Peyer's patch (tissue), 4 donors: ENCODE data around the gene ERGIC3. TPM values are rescaled to one million over a fixed set of nuclear protein-coding genes. Genes with fewer than 3 reads are reported as not detected.

Experiments used
- DNase-seq, 3 donors: peaks; one replicate each; pipeline ENCODE4 v3.0.0-alpha.2; 2017 to 2019
- H3K27ac ChIP-seq, 4 donors: fragments of 200-600 bp; sonication (generic); one replicate each; pipeline ENCODE4 v1.5.1; 2016 to 2019
- H3K27me3 ChIP-seq, 2 donors: fragments of 200-600 bp; sonication (generic); one replicate each; pipeline ENCODE4 v1.5.1; 2019
- H3K36me3 ChIP-seq, 3 donors: fragments of 200-600 bp; sonication (generic); one replicate each; pipeline ENCODE4 v1.5.1; 2016 to 2019
- H3K4me1 ChIP-seq, 4 donors: fragments of 200-600 bp; sonication (generic); one replicate each; pipeline ENCODE4 v1.5.1; 2016 to 2019
- H3K4me3 ChIP-seq, 4 donors: fragments of 200-600 bp; sonication (generic); 1 replicate in 3 of 4; 2 replicates in 1 of 4; pipeline ENCODE4 v1.5.1; 2016 to 2019; ENCODE audit warnings: mild to moderate bottlenecking in 1 of 4
- H3K9me3 ChIP-seq, 4 donors: fragments of 200-600 bp; sonication (generic); one replicate each; pipeline ENCODE4 v1.5.1; 2016 to 2019; ENCODE audit warnings: mild to moderate bottlenecking in 1 of 4
- POLR2A ChIP-seq, 2 donors: fragments of 450-650 bp; IDR thresholded peaks; one replicate each; pipeline ENCODE4 v1.5.1; 2017; ENCODE audit warnings: antibody characterized with exemption in 2 of 2, mild to moderate bottlenecking in 2 of 2, moderate library complexity in 2 of 2
- total RNA-seq, 4 donors: library from RNA; depleted of rRNA; stranded (reverse); fragments of >200 nt; gene quantifications; one replicate each; pipeline ENCODE4 v1.1.0, GENCODE V29; 2016
- TF ChIP-seq, protein P1 (sequence below), 6 experiments: fragments of 450-650 bp in 4 of 6; fragments of 200-600 bp in 2 of 6; sonication (generic) in 1 of 6; IDR thresholded peaks; one replicate each; pipeline ENCODE4 v1.5.1; 2017 to 2019; ENCODE audit warnings: antibody characterized with exemption in 6 of 6, mild to moderate bottlenecking in 3 of 6, moderate library complexity in 1 of 6

ERGIC3 gene
- total RNA-seq, result 100 to 1,000 TPM; 183 to 233 (median 201) TPM

- H3K4me1 ChIP-seq, result peaks cover 0 to 5% (median 2%) of the 10 kb centered on the region in 4 donors
- no peaks in the 10 kb centered on the region for H3K36me3 ChIP-seq
- peak; percentile 97 to 99 (median 99) for DNase-seq
- H3K27ac ChIP-seq, result peak within 1 kb of the TSS; percentile 76 to 89 (median 81)
- peak within 1 kb of the TSS; percentile 63 to 92 (median 88) for H3K4me3 ChIP-seq
- no peaks in the 10 kb centered on the region for H3K9me3 ChIP-seq
- TF ChIP-seq, protein P1, sequence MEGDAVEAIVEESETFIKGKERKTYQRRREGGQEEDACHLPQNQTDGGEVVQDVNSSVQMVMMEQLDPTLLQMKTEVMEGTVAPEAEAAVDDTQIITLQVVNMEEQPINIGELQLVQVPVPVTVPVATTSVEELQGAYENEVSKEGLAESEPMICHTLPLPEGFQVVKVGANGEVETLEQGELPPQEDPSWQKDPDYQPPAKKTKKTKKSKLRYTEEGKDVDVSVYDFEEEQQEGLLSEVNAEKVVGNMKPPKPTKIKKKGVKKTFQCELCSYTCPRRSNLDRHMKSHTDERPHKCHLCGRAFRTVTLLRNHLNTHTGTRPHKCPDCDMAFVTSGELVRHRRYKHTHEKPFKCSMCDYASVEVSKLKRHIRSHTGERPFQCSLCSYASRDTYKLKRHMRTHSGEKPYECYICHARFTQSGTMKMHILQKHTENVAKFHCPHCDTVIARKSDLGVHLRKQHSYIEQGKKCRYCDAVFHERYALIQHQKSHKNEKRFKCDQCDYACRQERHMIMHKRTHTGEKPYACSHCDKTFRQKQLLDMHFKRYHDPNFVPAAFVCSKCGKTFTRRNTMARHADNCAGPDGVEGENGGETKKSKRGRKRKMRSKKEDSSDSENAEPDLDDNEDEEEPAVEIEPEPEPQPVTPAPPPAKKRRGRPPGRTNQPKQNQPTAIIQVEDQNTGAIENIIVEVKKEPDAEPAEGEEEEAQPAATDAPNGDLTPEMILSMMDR (IDR thresholded peaks at IDR 0.05), result peak in 1 of 6 experiments; percentile 4
- peak; percentile 40 to 46 for TF ChIP-seq POLR2A (IDR thresholded peaks at IDR 0.05)
- no peaks in the 10 kb centered on the region for H3K27me3 ChIP-seq
These were observed at the start of gene ERGIC3 for GRCh38 chr20:35541783-35542662. Gene ERGIC3 (plus strand): TSS chr20:35542078. CDS start chr20:35542098, 20 bp downstream.

- Histone ChIP-seq H3K27me3 (no peaks in the 10 kb centered on the region), H3K36me3 (peaks cover 0 to 55% (median 0%) of the 10 kb centered on the region in 3 donors), H3K4me3 (peak overlapping the region in 1 of 4 donors; percentile 45), H3K27ac (no peak overlapping the region), H3K9me3 (no peaks in the 10 kb centered on the region), H3K4me1 (peaks cover 0 to 10% (median 4%) of the 10 kb centered on the region in 4 donors)
- TF ChIP-seq POLR2A (IDR thresholded peaks at IDR 0.05), result no peak
- TF ChIP-seq, protein P1 (IDR thresholded peaks at IDR 0.05), result no peak
- DNase-seq, result no peak
These were observed 49.5 kb upstream of the ERGIC3 start for GRCh38 chr20:35492352-35492751.

GRCh38 chr20:35496481-35496880 lies 45.4 kb upstream of the ERGIC3 start:
- Histone ChIP-seq H3K36me3 (peaks cover 0 to 79% (median 0%) of the 10 kb centered on the region in 3 donors), H3K27me3 (no peaks in the 10 kb centered on the region), H3K27ac (no peak overlapping the region), H3K4me3 (no peak overlapping the region), H3K4me1 (peaks cover 0 to 8% (median 0%) of the 10 kb centered on the region in 4 donors), H3K9me3 (no peaks in the 10 kb centered on the region)
- DNase-seq, result no peak
- TF ChIP-seq POLR2A (IDR thresholded peaks at IDR 0.05), result no peak
- TF ChIP-seq, protein P1 (IDR thresholded peaks at IDR 0.05), result no peak

DNA sequence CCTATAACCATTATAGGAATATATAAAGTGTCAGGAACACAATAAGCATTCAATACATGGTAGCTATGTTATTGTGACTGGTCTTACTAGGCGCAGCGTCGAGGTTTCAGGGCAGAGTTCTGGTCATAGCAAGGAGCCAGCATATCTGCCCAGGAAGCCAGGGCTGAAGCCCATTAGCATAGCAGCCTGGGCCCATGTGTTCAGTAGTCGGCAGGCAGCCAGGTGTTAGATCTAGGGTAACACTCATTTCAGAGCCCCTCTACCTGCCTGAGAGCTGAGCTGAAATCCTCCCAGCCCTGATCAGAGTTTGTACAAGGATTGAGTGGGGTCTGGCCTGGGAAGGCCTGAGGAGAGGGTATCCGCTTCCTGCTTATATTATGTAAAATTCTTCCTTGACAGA lies 44.6 kb upstream of the ERGIC3 start:
- Histone ChIP-seq H3K27ac (peak overlapping the region in 1 of 4 donors; percentile 22), H3K9me3 (no peaks in the 10 kb centered on the region), H3K4me3 (no peak overlapping the region), H3K4me1 (peaks cover 0 to 4% (median 0%) of the 10 kb centered on the region in 4 donors), H3K36me3 (peaks cover 0 to 86% (median 0%) of the 10 kb centered on the region in 3 donors), H3K27me3 (no peaks in the 10 kb centered on the region)
- TF ChIP-seq POLR2A (IDR thresholded peaks at IDR 0.05), result no peak
- TF ChIP-seq, protein P1 (IDR thresholded peaks at IDR 0.05), result no peak
- DNase-seq, result no peak

GRCh38 chr20:35497780-35498189 lies 44.1 kb upstream of the ERGIC3 start:
- peak overlapping the region in 2 of 4 donors; percentile 22 to 28 for H3K27ac ChIP-seq
- TF ChIP-seq POLR2A (IDR thresholded peaks at IDR 0.05), result no peak
- TF ChIP-seq, protein P1 (IDR thresholded peaks at IDR 0.05), result no peak

More at GRCh38 chr20:35497780-35498189, 44.1 kb upstream of the ERGIC3 start:
- H3K27me3 ChIP-seq, result no peaks in the 10 kb centered on the region
- H3K9me3 ChIP-seq, result no peaks in the 10 kb centered on the region
- H3K4me3 ChIP-seq, result no peak overlapping the region
- no peak for DNase-seq
- H3K4me1 ChIP-seq, result no peaks in the 10 kb centered on the region
- peaks cover 0 to 90% (median 0%) of the 10 kb centered on the region in 3 donors for H3K36me3 ChIP-seq
